HK-2 (cell line): ENCODE measurements around the gene PLAC9.
A peak's percentile ranks its signal among the peaks of the same experiment; 100 is the strongest.
"Not testable (repeated sequence)": the region's sequence is repeated elsewhere in the genome, so short reads cannot be mapped to it uniquely, and the experiment has no call there.

ENCODE experiments used
- DNase-seq: peaks from one replicate; pipeline ENCODE4 v3.0.0-alpha.2; 2018; ENCODE audit not compliant: unreplicated experiment

The PLAC9 gene

DNA sequence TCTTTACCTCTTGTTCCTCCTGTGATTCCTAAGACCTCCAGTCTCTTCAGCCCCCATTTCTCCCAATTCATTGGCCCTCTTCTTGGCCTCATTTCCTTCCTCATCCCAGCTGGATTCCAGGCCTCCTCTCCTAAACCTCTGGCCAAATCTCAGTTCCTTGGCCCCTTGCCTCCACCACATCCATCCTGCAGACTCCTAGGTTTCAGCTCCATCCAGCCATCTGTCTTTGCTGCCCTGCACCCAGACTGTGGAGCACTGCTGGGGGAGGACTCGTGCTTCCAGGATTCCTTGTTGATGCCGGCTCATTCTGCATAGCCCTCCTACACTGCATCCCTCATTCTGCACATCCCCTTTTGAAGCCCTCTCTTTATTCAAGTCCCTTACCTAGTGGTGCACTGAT is 6.7 kb downstream of the PLAC9 start:
- DNase-seq: no peak

DNA sequence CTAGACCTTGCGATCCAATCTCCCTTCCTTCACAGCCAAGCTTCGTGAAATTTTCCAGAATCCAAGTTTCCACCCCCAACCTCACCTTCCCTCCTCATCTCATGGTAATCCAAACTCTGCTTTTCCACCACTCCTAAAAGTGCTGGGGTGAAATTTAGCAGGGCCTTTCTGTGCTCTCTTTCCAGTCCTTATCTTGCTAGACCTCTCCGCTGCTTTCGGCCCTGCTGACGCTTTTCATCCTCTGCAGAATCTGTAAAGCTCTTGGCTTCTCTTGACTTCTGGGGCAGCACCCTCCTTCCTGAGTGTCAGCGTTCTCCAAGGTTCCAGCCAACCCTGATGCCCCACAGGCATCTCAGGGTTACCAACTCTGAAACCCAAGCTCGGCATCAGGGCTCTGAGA is 7.7 kb downstream of the PLAC9 start:
- DNase-seq: no peak

DNA sequence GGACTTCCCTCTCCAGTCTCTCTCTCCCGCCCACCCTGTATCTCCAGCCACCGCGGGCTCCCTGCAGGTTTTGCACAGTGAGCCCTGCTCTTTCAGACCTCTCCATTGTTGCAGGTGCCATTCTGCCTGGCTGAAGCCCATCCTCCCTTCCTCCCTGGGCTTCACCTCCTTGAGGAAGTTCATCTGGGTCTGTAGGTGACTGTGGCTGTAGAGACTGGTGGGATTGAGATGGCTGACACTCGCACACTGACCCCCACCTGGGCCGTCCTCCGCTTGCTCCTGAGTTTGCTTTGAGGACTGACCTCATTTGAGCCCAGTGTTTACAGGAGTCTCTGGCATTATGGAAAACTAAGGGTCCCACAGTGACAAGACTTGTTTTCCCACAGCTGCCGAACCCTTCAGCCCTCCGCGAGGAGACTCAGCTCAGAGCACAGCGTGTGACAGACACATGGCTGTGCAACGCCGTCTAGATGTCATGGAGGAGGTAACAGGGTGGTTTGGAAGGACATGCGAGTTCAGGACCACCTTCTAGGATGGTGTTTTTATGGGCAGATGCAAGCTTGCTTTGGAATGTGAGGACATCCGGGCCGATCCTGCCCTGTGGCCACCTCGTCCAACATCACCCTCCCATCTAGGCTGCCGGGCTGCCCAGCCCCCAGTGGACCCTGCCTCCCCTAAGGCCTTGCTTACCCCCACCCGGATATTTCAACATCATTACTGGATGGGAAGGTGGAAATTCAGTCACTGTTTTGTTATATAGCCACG is 9.3 kb downstream of the PLAC9 start:
- no peak for DNase-seq

DNA sequence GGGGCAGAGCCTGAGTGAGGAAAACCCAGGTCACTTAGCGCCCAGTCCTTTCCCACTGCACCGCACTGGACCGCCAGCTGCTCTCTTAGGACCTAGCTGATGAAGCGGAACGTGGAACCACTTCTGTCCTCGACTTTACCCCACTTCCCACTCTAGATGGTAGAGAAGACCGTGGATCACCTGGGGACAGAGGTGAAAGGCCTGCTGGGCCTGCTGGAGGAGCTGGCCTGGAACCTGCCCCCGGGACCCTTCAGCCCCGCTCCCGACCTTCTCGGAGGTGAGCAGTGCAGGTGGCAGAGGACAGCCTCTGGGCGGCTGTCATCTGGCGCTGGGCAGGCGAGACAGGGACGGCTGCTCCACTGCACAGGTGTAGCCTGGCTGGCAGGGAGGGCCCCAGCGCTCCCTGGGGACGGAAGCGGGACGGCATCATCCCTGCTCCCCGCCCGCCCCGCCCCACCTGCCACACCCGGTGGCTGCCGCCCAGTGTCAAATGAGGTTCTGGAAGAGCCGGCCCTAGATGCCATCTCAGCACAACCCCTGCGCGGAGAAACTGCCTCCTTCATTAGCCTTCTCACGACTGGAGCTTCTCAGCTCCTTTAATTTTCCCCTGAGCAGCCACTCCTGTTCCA is 11.7 kb downstream of the PLAC9 start:
- no peak for DNase-seq

DNA sequence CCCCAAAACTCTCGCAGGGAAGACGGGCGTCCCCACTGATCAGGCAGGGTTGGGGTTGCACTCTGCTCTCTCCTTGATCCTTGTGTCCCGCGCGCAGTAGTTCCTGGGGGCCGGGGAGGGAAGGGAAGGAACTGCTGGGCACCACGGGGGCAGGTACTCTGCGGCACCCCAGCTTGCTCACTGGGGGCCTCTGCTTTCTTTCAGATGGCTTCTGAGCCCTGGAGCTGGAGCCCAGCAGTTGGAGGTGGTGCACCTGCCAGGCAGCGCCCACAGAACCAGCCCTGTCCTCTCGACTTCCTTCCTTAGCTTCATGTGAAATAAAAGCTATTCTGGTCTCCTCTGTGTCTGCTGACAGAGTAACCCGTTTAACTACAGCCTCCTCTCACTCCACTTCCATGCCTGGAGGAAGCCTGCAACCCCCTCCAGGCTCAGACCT is 12.2 kb downstream of the PLAC9 start:
- no peak for DNase-seq

DNA sequence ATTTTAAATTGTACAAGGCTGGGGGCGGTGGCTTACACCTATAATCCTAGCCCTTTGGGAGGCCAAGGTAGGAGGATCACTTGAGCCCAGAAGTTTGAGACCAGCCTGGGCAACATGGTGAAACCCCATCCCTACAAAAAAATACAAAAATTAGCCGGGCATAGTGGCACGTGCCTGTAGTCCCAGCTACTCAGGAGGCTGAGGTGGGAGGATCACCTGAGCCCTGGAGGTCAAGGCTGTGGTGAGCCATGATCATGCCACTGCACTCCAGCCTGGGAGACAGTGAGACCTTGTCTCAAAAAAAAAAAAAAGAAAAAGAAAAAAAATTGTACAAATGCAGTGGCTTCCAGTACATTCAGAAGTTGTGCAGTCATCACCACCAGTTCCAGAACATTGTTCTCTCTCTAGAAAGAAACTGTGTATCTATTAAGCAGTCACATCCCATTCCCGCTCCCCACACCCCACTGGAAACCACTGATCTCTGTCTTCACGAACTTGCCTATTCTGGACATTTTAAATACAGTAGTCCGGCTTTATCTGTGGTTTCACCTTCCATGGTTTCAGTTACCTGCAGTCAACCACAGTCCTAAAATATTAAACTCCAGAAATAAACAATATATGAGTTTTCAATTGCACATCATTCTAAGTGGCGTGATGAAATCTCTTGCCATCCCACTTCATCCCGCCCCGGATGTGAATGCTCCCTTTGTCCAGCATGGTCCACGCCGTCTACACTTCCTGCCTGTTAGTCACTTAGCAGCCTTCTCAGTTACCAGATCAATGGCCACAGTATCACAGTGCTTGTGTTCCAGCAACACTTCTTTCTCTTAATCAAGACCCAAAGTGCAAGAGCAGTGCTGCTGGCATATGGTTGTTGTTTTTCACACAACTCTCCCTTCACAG is 13.1 kb downstream of the PLAC9 start:
- not testable (repeated sequence) for DNase-seq

DNA sequence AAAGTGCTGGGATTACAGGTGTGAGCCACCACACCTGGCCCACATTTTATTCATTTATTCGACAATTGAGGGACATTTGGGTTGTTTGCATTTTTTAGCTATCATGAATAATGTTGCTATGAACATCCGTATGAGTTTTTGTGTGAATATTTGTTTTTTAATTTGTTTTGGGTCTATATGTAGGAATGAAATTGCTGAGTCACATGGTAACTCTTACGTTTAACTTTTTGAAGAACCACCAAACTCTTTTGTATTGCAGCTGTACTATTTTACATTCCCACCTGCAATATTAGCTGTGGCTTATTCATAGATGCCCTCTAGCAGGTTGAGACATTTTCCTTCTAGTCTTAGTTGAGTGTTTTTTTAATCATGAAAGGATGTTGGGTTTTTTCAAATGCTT is 14.4 kb downstream of the PLAC9 start:
- DNase-seq: no peak

DNA sequence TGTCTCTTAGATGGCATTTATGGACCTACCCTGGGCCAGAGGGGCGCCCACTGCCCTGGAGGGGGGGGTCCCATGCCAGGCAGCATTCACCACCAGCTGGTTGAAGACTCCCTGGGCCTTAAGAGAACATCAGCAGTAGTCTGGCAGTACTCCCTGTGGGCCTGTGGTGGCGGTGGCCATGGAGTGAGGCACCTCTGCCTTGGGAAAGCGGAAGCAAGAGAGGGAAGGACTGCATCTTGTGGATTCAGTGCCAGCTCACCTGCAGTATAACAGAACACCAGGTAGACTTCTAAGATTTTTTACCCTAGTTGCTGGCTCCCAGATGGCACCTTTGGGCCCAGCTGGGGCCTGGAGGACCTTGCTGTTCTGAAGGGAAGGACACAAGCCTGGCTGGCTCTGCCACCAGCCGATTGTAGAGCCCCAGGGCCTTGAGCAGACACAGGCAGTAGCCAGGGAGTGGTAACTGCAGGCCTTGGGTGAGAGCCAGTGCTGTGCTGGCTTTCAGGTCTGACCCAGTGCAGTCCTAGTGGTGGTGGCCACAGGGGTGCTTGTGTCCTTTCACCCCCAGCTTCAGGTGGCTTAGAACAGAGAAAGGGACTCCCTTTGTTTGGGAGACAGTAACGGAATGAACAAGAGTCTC is 15.8 kb downstream of the PLAC9 start:
- no peak for DNase-seq

DNA sequence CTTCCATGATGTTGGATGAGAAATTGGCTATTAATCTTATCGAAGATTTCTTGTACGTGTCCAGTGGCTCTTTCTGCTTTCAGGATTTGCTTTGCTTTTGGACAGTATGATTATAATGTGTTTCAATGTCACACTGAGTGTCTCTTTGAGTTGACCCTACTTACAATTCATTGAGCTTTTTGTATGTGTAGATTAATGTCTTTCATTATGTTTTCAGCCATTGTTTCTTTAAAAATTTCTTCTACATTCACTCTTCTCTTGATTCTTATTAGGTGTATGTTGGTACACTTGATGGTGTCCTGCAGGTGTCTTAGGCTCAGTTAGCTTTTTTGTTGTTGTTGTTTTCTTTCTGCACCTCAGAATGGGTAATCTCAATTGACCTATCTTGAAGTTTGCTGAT is 16.6 kb downstream of the PLAC9 start:
- no peak for DNase-seq

DNA sequence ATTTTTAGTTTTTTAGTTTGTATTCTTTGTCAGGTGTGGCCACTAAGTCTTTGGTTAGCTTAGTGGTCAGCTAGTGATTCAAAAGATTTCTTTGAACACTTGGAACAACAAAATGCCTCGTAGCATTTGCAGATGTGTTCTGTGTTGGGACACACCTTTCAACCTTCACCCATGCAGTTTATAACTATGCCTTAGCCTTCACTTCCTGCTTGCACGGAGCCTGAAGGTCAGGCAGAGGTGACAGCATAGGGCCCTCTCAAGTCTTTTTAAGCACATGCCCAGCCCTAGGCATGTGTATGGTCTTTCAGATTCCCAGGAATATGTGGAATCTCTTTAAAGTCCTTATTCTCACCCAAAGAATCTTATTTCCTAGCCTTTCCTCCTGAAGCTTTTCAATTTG is 17.6 kb downstream of the PLAC9 start:
- DNase-seq: no peak

DNA sequence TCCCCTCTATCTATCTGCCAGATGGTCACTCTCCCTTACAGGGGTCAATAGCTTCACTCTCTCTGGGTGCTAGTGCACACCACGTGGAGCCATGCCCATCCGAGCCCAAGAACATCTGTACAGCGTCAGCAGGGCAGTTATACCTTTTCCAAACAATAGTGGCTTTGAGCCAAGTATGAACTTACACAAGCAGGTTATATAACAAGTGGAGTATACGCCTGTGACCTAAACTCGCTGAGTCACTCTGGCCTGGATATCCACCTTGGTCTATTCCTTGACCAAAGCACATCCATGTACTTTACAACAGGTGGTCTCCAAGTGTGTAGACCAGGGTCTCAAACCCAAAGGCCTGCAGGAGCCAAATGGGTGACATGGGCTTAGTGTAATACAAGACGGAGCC is 20.3 kb downstream of the PLAC9 start:
- DNase-seq: no peak

DNA sequence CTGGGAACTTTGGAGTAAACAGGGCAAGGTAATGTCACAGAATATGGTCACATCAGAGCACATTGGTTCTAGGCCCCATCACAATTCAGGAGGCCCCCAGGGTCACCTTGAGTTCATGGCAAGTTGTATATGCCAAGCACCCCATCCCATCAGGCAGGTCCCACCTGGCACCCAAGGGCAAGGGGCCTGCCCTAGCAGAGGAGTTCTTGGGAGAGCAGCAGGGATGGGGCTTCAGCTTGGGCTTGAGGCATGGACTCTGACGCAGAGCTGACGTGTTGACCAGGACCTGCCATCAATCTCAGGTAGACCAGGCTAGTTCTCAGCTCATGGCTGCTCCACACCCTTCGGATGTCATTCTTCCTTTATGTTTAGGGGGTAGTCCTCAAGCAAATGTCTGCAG is 20.9 kb downstream of the PLAC9 start:
- no peak for DNase-seq

DNA sequence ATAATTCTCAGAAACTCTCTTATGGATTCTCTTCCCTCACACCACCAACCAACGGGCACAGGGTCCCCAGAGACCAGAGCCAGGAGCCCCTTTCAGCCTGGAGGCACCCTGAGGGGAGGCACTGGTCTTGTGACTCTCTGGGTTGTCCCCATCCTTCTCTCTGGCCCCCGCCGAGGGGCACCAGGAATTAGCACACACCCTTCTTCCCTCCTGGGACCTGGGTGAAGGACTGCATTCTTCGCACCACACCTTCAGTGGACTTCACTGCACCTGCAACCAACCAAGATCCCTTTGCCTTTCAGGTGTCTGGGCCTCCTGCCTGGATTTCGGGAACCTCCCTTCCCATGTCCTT is 22.1 kb downstream of the PLAC9 start:
- no peak for DNase-seq

DNA sequence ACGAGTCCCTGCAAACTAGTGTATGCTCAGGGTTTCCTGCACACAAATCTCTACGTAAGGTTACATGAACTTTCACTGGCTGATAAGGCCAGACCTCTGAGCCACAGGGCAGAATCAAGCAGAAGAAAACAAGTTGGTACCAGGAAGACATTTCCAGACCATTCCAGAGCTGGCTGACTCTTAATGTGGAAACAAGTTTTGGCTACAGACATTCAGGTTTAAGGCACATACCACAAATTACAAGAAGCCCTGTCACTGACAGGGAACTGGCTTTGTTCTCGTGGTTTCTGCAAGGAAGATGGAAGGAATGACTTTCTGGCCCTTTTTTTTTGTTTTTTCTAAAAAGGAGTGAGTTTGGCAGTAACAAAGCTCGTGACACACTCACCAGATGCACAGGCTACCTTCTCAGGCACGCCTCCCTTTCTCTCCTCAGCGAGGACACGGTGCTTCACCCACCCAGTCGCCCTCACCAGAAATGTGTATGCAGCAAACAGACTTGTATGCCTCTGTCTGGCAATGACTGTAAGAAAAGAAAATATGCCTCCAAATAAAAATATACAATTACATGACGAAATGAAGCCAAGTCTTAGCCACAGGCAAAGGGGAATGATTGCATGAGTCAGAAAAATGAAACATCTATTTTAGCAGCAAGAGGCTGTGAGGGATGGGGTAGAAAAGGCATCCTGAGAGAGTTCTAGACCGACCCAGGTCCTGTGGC is 22.6 kb downstream of the PLAC9 start:
- DNase-seq: no peak

DNA sequence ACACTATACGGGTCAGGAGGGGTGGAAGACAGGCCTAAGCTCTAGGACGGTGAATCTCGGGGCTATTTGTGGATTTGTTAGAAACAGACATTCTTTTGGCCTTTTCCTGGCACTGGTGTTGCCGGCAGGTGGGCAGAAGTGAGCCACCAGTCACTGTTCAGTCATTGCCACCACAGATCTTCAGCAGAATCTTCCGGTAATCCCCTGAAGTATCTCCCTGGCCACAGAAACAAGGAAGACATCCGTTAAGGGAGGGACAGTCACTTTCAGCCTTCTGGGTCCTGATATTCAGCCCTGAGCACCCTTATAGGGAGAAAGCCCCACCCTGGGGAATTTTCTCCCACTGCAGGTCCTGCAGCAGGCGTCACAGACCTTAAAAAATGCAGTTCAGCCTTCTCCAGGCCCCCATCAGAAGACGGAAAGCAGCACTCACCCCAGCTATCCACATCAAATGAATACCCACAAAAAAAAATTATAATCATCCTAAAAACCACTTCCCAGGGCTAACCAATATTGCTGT is 23.2 kb downstream of the PLAC9 start:
- no peak for DNase-seq

DNA sequence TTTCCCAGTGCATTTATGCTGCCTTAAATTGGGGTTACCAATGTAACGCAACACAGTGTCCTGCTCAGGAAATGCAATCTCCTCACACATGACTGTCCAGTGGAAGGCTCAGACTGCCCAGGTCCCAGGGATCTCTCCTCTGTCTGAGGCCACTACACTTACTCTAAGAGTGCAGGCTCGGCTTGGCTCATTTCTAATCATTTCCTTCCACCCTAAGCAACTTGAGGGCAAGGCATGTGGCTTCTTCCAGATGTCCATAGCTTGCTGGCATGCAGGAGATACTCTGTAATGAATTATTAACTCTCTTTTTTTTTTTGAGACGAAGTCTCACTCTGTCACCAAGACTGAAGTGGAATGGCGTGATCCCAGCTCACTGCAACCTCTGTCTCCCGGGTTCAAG is 23.7 kb downstream of the PLAC9 start:
- DNase-seq: no peak

DNA sequence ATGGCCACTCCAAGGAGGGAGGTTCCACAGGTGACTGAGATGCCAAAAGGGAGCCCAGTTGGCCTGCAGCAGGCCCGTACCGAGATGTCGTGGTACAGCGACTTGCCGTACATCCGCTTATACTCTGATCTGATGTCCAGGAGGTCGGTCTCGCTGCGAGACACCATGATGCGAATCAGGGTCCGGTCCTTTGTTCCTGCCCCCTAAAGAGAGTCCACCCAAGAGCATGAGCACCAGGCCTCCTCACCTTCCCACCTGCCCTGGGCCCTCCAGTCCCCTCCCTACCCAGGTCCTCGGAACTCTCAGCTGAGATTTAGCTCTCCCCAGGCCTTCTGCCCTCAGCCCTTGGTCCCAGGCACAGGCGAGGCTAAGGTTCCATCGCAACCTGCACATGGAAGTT is 25.0 kb downstream of the PLAC9 start:
- no peak for DNase-seq

DNA sequence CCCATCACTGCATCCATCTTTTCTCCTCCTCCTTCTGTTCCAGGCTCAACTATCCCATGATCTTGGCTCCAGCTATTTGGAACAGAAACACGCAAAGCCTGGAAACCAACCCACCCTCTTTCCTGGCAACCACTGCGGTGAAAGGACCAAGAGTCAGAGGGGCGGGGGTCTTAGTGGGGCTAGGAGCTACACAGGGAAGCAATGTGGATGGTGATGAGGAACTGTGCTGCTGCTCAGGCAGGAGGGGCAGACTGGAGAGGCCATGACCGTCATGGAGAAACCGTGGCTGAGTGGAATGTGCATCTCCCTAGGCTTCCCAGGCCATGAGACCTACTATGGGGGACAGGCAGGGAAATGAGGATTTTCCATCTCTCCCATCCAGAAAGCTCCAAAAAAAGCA is 25.6 kb downstream of the PLAC9 start:
- DNase-seq: no peak

DNA sequence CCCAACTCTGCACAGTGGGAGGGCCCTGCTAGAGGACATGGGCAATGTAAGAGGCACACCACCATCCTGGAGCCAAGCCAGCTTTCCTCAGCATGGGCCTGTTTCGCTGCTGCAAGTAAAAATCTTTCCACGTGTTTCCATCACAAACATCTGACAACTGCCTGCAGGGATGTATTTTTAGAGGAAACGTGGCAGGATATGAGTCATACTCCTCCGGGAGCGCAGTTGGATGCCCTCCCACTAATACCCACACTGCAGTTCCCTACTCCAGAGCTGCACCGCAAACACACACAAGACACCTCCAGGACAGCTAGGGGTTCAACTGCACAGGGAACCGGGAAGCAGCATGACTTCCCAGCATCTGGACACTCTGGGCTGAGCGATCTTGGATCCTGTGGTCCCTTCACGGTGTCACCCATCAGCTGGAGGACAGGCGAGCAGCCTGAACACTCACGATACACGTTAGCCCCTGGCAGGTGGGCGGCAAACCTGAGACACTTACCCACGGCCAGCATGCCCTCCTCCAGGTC is 26.1 kb downstream of the PLAC9 start:
- DNase-seq: peak; percentile 80

DNA sequence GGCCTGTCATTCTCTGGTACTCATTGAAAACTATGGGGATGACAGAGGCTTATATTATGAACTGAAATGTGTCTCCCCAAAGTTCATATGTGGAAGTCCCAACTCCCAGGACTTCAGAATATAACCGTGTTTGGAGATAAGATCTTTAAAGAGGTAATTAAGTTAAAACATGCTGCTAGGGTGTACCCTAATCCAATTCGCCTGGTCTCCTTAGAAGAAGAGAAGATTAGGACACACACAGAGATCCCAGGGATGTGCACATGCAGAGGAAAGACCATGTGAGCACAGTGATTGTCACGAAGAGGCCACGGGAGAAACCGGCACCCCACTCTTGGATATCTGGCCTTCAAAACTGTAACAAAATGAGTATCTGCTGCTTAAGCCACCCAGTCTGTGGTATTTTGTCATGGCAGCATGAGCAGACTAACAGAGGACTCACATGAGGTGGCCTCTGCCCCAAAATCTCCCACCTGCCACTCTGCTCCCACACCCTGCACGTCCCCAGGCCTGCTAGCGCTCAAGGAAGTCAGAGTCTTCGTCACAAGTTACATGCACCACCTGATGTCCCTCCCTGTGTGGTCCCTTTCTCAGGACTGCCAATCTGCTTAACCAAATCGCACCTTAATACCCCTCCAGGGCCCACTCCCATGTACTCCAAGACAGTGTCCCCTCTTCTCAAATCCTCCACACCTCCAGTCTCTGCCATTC is 26.8 kb downstream of the PLAC9 start:
- no peak for DNase-seq
